K562 (cell line): ENCODE results near the gene XIRP1. TPM values are rescaled to one million over a fixed set of nuclear protein-coding genes. Genes with fewer than 3 reads are reported as not detected.

Source experiments
- ATF1 ChIP-seq, 2 experiments: fragments of 450-650 bp in 1 of 2; IDR thresholded peaks; 2 replicates each; pipeline ENCODE4 v1.6.1; 2016; ENCODE audit warnings: missing compliant biosample characterization in 1 of 2, missing genetic modification characterization in 1 of 2
- GABPB1 ChIP-seq: sonication (generic); formaldehyde crosslinking; IDR thresholded peaks from 2 replicates; pipeline ENCODE4 v1.8.0; 2022; ENCODE audit warnings: mild to moderate bottlenecking, missing genetic modification reagents
- LCOR ChIP-seq: sonication (generic); formaldehyde crosslinking; IDR thresholded peaks from 2 replicates; pipeline ENCODE4 v1.8.0; 2022; ENCODE audit warnings: mild to moderate bottlenecking, missing genetic modification reagents
- MEF2D ChIP-seq: conservative IDR thresholded peaks from 2 replicates; pipeline ENCODE4 v1.6.1; 2016; ENCODE audit warnings: low read depth, missing genetic modification characterization, missing compliant biosample characterization
- MEIS2 ChIP-seq: fragments of 450-650 bp; IDR thresholded peaks from 2 replicates; pipeline ENCODE4 v1.6.1; 2014; ENCODE audit warnings: mild to moderate bottlenecking; ENCODE audit not compliant: partially characterized antibody
- PHF8 ChIP-seq: fragments of 200-600 bp; sonication (generic); IDR thresholded peaks from 2 replicates; pipeline ENCODE4 v1.6.1; 2012; ENCODE audit warnings: mixed run types, mild to moderate bottlenecking, inconsistent platforms, low read length, moderate library complexity, borderline replicate concordance
- POLR2AphosphoS5 ChIP-seq: IDR thresholded peaks from 2 replicates; pipeline ENCODE4 v1.6.1; 2011; ENCODE audit warnings: mild to moderate bottlenecking, low read depth, low read length, moderate library complexity; ENCODE audit not compliant: control insufficient read depth, insufficient read depth
- STAT5A ChIP-seq: IDR thresholded peaks from 2 replicates; pipeline ENCODE4 v1.6.1; 2012; ENCODE audit warnings: low read length, inconsistent platforms, borderline replicate concordance
- TAF15 ChIP-seq: fragments of 200-400 bp; formaldehyde crosslinking; IDR thresholded peaks from 2 replicates; pipeline ENCODE4 v1.6.1; 2017; ENCODE audit warnings: mild to moderate bottlenecking, low read depth, low read length, moderate library complexity
- XRCC3 ChIP-seq: fragments of 450-650 bp; IDR thresholded peaks from 2 replicates; pipeline ENCODE4 v1.6.1; 2017; ENCODE audit warnings: mild to moderate bottlenecking, moderate library complexity
- ZNF174 ChIP-seq: fragments of 250-450 bp; sonication (Bioruptor Pico); IDR thresholded peaks from 2 replicates; pipeline ENCODE4 v1.4.0; 2020; ENCODE audit warnings: mild to moderate bottlenecking
- polyA plus RNA-seq, 8 experiments: library from polyadenylated mRNA; depleted of rRNA in 4 of 8; stranded (reverse) in 5 of 8; unstranded in 3 of 8; fragments of >200 nt; fragmentation: Nextera tagmentation in 2 of 8; fragmentation: Illumina TruSeq in 1 of 8; extraction: Ambion mirVana in 2 of 8; extraction: Trizol in 1 of 8; gene quantifications; 2 replicates each; pipeline versions ENCODE4 v1.2.1 to v1.2.3, GENCODE V29; 2011 to 2014; ENCODE audit warnings: inconsistent platforms in 1 of 8, missing spikeins in 1 of 8
- total RNA-seq, 7 experiments: library from RNA; depleted of rRNA in 6 of 7; stranded (reverse); fragments of >200 nt in 6 of 7; fragmentation: Illumina TruSeq in 2 of 7; extraction: Trizol in 2 of 7; gene quantifications; 2 replicates each; pipeline versions ENCODE4 v1.2.1 to v1.2.3, GENCODE V29; 2011 to 2021; ENCODE audit warnings: low replicate concordance in 1 of 7
- TF ChIP-seq, protein P1 (sequence below): sonication (generic); formaldehyde crosslinking; IDR thresholded peaks from 2 replicates; pipeline ENCODE4 v1.8.1; 2022; ENCODE audit warnings: missing genetic modification reagents
- TF ChIP-seq, protein P2 (sequence below): fragments of 450-650 bp; IDR thresholded peaks from 2 replicates; pipeline ENCODE4 v1.7.0; 2016; ENCODE audit warnings: borderline replicate concordance
- TF ChIP-seq, protein P3 (sequence below): sonication (generic); formaldehyde crosslinking; IDR thresholded peaks from 2 replicates; pipeline ENCODE4 v1.8.0; 2022; ENCODE audit warnings: mild to moderate bottlenecking, missing genetic modification reagents, borderline replicate concordance
- TF ChIP-seq, protein P4 (sequence below): sonication (generic); formaldehyde crosslinking; IDR thresholded peaks from 2 replicates; pipeline ENCODE4 v1.8.1; 2023; ENCODE audit warnings: mild to moderate bottlenecking, missing genetic modification reagents
- TF ChIP-seq, protein P5 (sequence below): sonication (generic); formaldehyde crosslinking; IDR thresholded peaks from 2 replicates; pipeline ENCODE4 v1.8.0; 2022; ENCODE audit warnings: missing genetic modification reagents, mild to moderate bottlenecking, borderline replicate concordance

The XIRP1 gene
- total and polyA plus RNA-seq, 9 of the 15 experiments (the other 6 are each of a cell fraction or from before 2014, with no cell fraction given), result 0.03 to 0.27 (median 0.08) TPM; not detected in 3

DNA sequence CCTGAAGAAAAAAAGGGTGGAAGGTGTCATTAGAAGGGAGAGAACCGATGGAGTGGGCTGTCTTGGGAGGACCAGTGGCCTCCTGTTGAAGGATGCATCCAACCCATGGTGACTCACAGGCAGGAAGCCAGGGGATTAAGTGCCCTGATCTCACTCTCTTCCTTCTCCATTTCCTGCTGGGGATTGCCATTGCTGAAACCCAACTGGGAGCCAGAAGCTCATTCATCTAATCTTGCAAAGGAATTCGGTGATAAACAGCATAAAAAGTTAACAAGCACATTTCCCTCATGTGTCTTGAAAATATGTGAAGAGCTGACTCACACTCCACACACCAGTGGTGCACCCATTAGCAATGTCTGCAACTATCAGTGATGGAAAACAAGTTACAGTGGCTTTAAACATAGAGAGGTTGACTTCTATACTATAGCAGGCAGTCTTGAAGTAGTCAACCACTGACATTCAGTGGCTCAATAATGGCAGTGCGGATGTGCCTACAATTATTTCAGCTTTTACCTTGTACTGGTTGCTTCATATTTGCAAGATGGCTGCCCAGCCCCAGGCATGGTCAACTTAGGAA is 26.2 kb downstream of the XIRP1 start (continued):
- TF ChIP-seq POLR2AphosphoS5, result no peak
- no peak for TF ChIP-seq ZNF174 (CRISPR knock-in tag)
- TF ChIP-seq XRCC3, result no peak
- TF ChIP-seq, protein P1, sequence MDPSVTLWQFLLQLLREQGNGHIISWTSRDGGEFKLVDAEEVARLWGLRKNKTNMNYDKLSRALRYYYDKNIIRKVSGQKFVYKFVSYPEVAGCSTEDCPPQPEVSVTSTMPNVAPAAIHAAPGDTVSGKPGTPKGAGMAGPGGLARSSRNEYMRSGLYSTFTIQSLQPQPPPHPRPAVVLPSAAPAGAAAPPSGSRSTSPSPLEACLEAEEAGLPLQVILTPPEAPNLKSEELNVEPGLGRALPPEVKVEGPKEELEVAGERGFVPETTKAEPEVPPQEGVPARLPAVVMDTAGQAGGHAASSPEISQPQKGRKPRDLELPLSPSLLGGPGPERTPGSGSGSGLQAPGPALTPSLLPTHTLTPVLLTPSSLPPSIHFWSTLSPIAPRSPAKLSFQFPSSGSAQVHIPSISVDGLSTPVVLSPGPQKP, result no peak
- no peak for TF ChIP-seq ATF1 (CRISPR knock-in tag; IDR thresholded peaks at IDR 0.05)
- 0 out of 2 replicates have a peak, but pooled peaks have one; percentile 12 for TF ChIP-seq ATF1 (tag; IDR thresholded peaks at IDR 0.05)
- no peak for TF ChIP-seq TAF15
- TF ChIP-seq, protein P2, sequence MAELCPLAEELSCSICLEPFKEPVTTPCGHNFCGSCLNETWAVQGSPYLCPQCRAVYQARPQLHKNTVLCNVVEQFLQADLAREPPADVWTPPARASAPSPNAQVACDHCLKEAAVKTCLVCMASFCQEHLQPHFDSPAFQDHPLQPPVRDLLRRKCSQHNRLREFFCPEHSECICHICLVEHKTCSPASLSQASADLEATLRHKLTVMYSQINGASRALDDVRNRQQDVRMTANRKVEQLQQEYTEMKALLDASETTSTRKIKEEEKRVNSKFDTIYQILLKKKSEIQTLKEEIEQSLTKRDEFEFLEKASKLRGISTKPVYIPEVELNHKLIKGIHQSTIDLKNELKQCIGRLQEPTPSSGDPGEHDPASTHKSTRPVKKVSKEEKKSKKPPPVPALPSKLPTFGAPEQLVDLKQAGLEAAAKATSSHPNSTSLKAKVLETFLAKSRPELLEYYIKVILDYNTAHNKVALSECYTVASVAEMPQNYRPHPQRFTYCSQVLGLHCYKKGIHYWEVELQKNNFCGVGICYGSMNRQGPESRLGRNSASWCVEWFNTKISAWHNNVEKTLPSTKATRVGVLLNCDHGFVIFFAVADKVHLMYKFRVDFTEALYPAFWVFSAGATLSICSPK, result no peak
- TF ChIP-seq PHF8, result no peak
- peak; percentile 78 for TF ChIP-seq GABPB1 (CRISPR knock-in tag)
- TF ChIP-seq STAT5A, result no peak
- peak; percentile 37 for TF ChIP-seq MEIS2
- TF ChIP-seq, protein P3, sequence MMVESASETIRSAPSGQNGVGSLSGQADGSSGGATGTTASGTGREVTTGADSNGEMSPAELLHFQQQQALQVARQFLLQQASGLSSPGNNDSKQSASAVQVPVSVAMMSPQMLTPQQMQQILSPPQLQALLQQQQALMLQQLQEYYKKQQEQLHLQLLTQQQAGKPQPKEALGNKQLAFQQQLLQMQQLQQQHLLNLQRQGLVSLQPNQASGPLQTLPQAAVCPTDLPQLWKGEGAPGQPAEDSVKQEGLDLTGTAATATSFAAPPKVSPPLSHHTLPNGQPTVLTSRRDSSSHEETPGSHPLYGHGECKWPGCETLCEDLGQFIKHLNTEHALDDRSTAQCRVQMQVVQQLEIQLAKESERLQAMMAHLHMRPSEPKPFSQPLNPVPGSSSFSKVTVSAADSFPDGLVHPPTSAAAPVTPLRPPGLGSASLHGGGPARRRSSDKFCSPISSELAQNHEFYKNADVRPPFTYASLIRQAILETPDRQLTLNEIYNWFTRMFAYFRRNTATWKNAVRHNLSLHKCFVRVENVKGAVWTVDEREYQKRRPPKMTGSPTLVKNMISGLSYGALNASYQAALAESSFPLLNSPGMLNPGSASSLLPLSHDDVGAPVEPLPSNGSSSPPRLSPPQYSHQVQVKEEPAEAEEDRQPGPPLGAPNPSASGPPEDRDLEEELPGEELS (CRISPR knock-in tag), result no peak
- TF ChIP-seq, protein P4, sequence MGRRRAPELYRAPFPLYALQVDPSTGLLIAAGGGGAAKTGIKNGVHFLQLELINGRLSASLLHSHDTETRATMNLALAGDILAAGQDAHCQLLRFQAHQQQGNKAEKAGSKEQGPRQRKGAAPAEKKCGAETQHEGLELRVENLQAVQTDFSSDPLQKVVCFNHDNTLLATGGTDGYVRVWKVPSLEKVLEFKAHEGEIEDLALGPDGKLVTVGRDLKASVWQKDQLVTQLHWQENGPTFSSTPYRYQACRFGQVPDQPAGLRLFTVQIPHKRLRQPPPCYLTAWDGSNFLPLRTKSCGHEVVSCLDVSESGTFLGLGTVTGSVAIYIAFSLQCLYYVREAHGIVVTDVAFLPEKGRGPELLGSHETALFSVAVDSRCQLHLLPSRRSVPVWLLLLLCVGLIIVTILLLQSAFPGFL, result no peak
- TF ChIP-seq MEF2D (tag), result no peak
- TF ChIP-seq LCOR (CRISPR knock-in tag), result no peak
- TF ChIP-seq, protein P5, sequence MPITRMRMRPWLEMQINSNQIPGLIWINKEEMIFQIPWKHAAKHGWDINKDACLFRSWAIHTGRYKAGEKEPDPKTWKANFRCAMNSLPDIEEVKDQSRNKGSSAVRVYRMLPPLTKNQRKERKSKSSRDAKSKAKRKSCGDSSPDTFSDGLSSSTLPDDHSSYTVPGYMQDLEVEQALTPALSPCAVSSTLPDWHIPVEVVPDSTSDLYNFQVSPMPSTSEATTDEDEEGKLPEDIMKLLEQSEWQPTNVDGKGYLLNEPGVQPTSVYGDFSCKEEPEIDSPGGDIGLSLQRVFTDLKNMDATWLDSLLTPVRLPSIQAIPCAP (CRISPR knock-in tag), result no peak
